PFSK-1 (cell line): ENCODE measurements around the gene PROX1.

Experiments
- FOXP2 ChIP-seq: optimal IDR thresholded peaks from 2 replicates; pipeline ENCODE3; 2011; ENCODE audit warnings: borderline replicate concordance, control low read depth, inconsistent platforms; ENCODE audit not compliant: insufficient read depth; ENCODE audit errors: extremely low read length, extremely low read depth
- POLR2AphosphoS5 ChIP-seq: IDR thresholded peaks from 2 replicates; pipeline ENCODE4 v1.6.1; 2012; ENCODE audit warnings: low read depth, mild to moderate bottlenecking, control low read depth, low read length, moderate library complexity
- SIN3A ChIP-seq: IDR thresholded peaks from 2 replicates; pipeline ENCODE4 v1.6.1; 2012; ENCODE audit warnings: mild to moderate bottlenecking, low read length, moderate library complexity, borderline replicate concordance; ENCODE audit not compliant: insufficient read depth
- TAF1 ChIP-seq: IDR thresholded peaks from 2 replicates; pipeline ENCODE4 v1.6.1; 2012; ENCODE audit warnings: low read length, control low read depth, borderline replicate concordance; ENCODE audit not compliant: insufficient read depth
- TF ChIP-seq, protein P1 (sequence below), 2 experiments: IDR thresholded peaks; 2 replicates each; pipeline versions ENCODE4 v1.6.1 to v1.8.0; 2011 to 2012; ENCODE audit warnings: low read depth in 2 of 2, low read length in 2 of 2, control low read depth in 1 of 2, inconsistent platforms in 1 of 2, mild to moderate bottlenecking in 1 of 2, moderate library complexity in 1 of 2; ENCODE audit not compliant: insufficient read depth in 1 of 2

PROX1 gene

DNA sequence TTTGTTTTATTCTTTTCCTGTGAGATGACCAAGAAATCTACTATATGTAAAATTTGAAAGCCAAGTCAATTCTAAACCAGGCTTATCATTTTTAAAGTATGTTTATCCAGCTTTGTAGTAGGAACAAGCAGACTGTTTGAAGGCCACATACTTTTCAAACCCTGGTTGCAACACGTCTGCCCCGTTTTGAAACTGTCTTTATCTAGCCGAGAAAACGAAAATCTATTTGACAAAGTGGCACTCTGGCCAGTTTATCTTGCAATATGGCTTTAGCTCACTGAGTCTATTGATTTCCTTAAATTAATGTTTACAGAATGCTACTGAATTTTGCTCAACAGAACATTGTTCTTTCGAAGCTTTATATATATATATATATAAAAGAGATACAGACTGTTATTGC, 39.7 kb downstream of the PROX1 start:
- TF ChIP-seq, protein P1, sequence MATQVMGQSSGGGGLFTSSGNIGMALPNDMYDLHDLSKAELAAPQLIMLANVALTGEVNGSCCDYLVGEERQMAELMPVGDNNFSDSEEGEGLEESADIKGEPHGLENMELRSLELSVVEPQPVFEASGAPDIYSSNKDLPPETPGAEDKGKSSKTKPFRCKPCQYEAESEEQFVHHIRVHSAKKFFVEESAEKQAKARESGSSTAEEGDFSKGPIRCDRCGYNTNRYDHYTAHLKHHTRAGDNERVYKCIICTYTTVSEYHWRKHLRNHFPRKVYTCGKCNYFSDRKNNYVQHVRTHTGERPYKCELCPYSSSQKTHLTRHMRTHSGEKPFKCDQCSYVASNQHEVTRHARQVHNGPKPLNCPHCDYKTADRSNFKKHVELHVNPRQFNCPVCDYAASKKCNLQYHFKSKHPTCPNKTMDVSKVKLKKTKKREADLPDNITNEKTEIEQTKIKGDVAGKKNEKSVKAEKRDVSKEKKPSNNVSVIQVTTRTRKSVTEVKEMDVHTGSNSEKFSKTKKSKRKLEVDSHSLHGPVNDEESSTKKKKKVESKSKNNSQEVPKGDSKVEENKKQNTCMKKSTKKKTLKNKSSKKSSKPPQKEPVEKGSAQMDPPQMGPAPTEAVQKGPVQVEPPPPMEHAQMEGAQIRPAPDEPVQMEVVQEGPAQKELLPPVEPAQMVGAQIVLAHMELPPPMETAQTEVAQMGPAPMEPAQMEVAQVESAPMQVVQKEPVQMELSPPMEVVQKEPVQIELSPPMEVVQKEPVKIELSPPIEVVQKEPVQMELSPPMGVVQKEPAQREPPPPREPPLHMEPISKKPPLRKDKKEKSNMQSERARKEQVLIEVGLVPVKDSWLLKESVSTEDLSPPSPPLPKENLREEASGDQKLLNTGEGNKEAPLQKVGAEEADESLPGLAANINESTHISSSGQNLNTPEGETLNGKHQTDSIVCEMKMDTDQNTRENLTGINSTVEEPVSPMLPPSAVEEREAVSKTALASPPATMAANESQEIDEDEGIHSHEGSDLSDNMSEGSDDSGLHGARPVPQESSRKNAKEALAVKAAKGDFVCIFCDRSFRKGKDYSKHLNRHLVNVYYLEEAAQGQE (IDR thresholded peaks at IDR 0.05; ENCODE audit: insufficient read depth in 1 of 2, low read depth in 2 of 2, low read length in 2 of 2): no peak

DNA sequence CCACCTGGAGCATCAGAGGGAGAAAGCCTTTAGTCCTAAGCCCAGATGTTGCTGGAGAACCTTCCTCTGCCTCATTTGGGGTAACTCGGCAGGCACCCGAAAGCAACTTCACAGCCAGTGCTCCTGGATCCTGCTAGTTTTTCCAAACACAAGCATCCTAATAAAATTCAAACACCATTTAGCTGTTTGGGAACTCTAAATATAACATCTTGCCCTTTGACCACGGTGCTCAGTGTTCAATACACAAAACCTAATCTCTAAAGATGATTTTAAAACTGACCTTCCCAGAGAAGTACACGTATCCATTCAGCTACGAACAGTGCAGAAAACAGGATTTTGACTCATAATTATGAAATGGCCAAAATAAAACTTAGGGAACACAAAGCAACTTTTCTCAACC, 40.3 kb downstream of the PROX1 start:
- no peak for TF ChIP-seq POLR2AphosphoS5
- no peak for TF ChIP-seq SIN3A
- no peak for TF ChIP-seq FOXP2
- no peak for TF ChIP-seq TAF1
- TF ChIP-seq, protein P1 (IDR thresholded peaks at IDR 0.05; ENCODE audit: insufficient read depth in 1 of 2, low read depth in 2 of 2, low read length in 2 of 2): no peak

DNA sequence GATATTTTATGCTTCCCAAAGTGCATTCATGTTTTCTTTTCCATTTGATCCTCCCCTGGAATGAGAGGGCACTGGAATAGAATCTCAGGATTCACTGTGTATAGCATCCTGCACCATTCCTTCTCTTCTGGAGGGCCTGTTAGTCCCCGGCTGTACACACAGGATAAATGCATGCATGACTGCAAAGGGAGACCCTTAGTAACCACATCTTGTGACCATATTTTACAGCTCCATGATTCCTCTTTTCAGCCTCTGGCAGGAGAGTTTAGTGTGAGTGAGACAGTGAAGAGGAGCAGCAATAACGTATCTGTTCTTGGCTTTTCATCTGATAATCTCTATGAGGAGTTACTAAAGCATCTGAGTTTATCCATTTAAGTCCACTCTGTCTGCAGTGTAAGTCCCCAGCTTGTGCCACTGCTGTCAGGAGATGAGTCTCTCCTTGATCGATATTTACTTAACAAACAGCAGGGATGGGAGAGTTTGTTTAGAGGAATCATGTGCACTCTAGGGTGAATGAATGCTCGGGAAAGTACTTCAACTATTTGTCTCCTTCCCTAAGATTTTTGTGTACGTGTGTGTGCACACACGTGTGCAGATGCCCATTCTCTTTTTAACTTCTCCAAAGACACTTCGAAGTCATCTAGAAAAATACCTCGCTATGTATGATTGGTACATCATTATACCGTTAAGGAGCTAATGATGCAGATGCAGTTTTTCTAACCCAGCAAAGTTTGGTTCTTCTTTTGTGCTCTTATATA, 41.1 kb downstream of the PROX1 start:
- TF ChIP-seq TAF1 (no peak), FOXP2 (no peak), POLR2AphosphoS5 (no peak), SIN3A (no peak)
- TF ChIP-seq, protein P1 (IDR thresholded peaks at IDR 0.05; ENCODE audit: insufficient read depth in 1 of 2, low read depth in 2 of 2, low read length in 2 of 2): no peak

DNA sequence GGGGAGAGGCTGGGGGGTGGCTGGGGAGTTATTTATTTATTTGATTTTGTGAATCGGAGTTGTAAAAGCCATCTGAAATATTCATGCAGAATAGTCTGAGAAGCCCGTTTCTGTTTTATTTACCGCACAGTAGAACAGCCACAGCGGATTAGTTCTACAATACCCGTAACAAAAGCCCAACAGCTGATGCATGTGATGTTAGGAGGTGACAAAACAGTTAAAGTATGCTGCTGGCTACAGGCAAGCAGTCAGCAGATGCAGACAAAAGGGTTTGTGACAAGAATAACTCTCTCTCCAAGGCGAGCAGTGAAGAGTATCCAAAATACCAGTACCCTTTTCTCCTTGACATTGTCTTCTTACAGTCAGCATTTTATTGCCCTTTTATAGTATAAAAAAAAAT, 42.0 kb downstream of the PROX1 start:
- TF ChIP-seq TAF1 (no peak), FOXP2 (no peak), SIN3A (no peak), POLR2AphosphoS5 (no peak)
- TF ChIP-seq, protein P1 (IDR thresholded peaks at IDR 0.05; ENCODE audit: insufficient read depth in 1 of 2, low read depth in 2 of 2, low read length in 2 of 2): no peak

DNA sequence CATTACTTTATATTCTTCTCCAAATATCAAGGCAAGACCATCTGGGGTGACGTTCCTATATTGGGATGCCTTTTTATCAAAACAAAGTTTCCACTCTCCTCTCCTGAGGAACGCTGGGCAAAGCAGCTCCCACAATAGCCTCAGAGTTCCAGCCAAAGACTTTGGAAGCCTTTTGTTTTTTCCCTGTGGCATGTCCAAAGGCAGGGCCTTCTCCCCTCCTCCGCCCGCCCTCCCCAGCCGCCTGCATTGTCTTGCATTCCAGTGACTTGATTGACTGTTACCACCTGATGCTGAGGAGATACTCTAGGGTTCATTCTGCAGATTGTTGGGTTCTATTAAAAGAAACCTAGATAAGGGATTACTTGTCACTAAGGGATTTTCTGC, 43.5 kb downstream of the PROX1 start:
- no peak for TF ChIP-seq SIN3A
- TF ChIP-seq, protein P1 (IDR thresholded peaks at IDR 0.05; ENCODE audit: insufficient read depth in 1 of 2, low read depth in 2 of 2, low read length in 2 of 2): no peak
- no peak for TF ChIP-seq TAF1
- no peak for TF ChIP-seq FOXP2
- TF ChIP-seq POLR2AphosphoS5: no peak
